Muscle of arm (tissue), 12 donors: ENCODE results near the gene CAPZA2. TPM values are rescaled to one million over a fixed set of nuclear protein-coding genes. Genes with fewer than 3 reads are reported as not detected.
"Not testable (repeated sequence)": the region's sequence is repeated elsewhere in the genome, so short reads cannot be mapped to it uniquely, and the experiment has no call there.

ENCODE experiments used
- DNase-seq: peaks from one replicate; pipeline ENCODE4 v3.0.0-alpha.2; 2013
- polyA plus RNA-seq, 12 donors: library from polyadenylated mRNA; unstranded; fragments of 120-200 nt; gene quantifications; one replicate each; pipeline ENCODE4 v1.2.1, GENCODE V29; 2013; ENCODE audit not compliant: insufficient read length in 12 of 12

Gene CAPZA2
- polyA plus RNA-seq, 12 donors: 123 to 279 (median 227) TPM; not detected in 1

GRCh38 chr7:116910383-116910782 is 48.0 kb downstream of the CAPZA2 start:
- no peak for DNase-seq

DNA sequence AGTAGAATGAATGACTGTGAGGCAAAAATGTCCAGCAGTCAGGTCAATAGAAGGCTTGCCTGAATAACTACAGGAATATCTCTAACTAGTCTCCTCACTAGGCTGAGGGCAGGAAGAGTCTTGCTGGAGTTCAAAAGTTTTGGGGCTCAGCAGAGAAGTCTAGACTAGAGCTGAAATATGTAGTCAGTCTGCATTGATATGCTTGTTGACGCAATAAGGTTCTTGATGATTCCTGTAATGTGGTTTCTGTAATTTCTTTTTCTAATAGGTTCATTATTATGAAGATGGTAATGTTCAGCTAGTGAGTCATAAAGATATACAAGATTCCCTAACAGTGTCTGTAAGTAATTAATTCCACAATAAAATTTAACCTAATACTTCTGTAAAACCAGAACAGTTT is 49.4 kb downstream of the CAPZA2 start:
- no peak for DNase-seq

- no peak for DNase-seq
Measured at GRCh38 chr7:116912269-116912909, 50.0 kb downstream of the CAPZA2 start.

DNA sequence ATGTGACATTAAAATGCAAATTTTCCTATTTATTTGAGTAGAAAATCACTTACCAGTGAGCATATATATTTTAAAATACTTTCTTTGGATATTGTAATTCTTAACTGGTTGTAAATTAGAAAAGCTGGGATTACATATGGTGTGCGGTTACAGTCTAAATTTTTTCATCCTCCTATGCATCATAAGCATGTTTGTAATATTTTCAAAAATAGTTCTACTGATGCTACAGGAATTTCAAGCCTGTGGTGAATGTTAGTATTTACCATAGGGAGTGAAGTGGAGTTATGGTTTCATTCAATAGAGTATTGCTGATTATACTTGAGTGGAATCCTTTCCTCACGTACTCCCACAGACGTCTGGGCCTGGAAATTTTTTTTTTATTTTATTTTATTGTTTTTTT is 56.3 kb downstream of the CAPZA2 start:
- DNase-seq: no peak

DNA sequence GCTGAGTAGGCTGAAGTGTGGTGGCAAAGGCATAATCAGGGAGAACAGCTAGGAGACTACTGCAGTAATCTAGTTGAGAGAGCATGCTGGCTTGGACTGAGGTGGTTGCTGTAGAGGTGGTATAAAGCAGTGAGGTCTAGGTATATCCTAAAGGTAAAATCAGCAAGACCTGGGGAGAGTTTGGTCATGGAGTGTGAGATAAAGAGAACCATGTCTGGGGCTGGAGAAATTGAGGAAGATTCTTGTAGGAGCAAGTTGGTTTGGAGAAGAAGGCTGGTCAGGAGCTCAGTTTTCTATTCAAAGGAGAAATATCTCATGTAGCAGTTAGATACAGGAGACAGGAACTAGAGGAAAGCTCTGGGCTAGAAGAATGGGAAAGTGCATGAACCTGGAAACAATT is 58.0 kb downstream of the CAPZA2 start:
- no peak for DNase-seq

GRCh38 chr7:116922545-116922944 is 60.2 kb downstream of the CAPZA2 start:
- DNase-seq: no peak

DNA sequence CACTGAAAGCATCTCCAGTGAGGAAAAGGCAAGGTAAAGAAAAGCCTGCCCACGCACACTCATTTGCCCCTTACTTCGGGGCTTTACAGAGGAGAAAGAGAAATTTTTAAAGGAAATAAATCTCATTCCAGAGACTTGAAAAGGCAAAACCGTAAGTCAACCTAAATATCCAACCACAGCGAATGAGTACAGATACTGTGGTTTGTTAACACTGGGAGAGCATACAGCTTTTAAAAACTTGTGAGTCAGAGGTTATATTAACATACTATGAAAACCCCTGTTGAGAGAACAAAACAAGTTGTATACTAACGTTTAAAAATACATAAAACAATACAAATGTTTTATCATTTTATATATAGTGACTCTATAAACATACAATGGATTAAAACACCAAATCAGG is 62.4 kb downstream of the CAPZA2 start:
- DNase-seq: no peak

DNA sequence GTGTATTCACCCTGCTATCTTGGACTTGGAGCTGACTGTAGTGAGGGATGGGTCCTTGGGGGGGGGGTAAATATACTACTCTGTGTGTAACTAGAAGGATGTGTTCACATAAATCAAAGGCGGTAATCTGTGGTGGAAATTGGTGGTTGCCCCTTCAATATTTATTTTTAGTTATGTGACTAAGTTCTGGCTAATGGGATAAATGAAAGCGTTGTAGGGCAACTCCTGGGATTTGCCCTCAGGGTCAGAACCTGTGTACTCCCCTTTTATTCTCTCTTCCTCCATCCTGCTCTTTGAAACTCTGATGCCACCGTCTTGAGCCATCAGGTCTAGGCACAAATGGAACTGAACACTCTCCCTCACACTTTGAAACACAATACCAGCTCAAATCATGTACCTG is 66.6 kb downstream of the CAPZA2 start:
- DNase-seq: no peak

DNA sequence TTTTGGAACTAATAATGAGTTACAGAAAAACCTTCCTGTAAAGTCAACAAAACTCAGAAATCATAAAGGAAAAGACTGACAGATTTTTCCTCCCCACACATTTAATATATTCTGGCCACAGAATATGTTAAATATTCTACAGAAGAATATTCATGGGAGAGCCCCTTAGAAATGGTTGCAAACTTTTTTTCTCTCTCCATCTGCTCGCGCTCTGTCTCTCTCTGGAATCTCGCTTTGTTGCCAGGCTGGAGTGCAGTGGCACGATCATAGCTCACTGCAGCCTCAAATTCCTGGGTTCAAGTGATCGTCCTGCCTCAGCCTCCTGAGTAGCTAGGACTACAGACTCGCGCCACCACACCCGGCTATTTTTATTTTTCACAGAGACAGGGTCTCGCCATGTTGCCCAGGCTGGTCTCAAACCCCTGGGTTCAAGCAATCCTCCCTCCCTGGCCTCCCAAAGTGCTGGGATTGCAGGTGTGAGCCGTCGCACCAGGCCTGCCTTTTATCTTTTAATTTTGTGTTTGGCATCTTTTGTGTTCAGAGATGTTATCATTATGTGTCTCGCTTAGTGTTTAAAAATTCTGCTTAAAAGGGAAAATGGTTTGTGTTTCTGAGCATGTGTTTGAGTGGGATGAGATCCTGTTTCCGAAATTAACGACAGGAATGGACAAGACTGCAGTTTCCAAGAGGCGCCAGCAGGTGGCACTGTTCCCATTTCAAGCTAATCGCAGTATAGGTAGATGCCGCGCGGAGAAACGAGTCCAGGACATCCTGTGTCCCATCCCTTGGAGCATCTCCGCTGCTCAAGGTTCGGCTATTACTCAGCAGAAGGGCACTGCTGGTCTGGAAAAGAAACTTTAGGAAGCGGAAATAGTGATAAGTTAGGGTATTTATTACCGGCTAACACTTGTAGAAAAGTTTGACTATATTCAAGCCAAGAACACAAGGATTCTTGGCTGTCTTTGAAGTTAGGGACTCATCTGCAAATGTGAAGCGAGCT is 67.8 kb downstream of the CAPZA2 start:
- peak; percentile 81 for DNase-seq

DNA sequence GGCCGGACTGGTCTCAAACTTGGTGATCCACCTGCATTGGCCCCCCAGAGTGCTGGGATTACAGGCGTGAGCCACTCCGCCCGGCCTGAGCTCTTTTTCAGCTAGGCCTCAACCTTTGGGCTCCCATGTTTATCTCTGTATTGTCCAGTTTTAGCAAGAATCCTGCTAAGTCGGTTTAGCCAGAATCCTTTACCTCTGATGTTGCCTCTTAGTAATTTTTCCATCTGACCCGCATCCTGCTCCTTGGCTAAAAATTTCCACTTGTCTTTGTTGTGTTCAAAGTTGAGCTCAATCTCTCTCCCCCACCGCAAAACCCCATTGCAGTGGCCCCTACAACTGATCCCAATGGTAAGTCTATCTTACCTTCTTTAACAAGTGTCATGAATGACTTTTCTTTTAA is 70.2 kb downstream of the CAPZA2 start:
- DNase-seq: no peak

DNA sequence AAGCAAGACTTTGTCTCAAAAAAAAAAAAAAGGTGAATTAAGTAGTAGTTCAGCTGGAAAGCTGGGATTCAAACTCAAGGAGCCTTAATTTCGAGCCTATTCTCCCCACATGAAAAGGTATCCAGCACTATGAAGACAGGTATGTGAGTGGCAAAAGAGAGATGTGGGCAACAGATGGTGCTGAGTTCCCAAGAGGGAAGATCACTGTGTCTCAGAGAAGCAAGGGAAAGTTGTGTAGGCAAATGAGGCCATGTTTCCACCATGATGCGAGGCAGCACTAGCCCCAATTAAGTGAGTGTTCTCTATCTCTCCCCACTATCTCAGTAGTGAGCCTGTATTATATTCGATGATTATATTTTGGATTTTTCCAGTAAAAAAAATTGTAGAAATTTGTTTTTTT is 71.1 kb downstream of the CAPZA2 start:
- DNase-seq: no peak

DNA sequence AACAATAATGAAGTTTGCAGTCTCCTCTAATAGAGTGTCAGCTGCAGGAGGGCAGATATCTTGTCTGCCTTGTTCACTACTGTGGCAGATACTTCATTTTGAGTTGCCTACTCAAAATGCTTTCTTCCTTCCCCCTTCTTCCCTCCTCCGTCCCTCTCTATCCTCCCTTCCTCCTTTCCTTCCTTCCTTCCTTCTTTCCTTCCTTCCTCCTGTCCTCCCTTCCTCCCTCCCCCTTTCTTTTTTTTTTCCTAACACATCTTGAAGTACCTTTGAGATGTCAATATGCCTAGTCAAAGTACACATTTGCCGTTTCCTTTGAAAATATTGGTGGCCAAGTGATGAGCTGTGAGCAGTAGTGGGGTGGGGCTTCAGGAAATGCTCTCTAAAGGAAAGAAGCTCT is 72.2 kb downstream of the CAPZA2 start:
- DNase-seq: no peak

DNA sequence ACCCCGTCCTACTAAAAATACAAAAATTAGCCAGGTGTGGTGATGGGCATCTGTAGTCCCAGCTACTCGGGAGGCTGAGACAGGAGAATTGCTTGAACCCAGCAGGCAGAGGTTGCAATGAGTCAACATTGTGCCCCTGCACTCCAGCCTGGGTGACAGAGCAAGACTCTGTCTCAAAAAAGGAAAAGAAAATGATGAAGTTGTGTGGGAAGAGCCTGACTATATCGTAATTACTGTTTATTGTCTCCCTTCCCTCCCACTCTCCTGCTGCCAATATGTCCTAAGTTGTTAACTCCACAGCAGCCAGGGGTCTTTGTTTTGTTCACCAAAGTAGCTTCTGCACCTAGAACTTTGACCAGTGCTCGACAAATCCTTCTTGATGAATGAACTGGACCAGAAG is 74.5 kb downstream of the CAPZA2 start:
- not testable (repeated sequence) for DNase-seq

DNA sequence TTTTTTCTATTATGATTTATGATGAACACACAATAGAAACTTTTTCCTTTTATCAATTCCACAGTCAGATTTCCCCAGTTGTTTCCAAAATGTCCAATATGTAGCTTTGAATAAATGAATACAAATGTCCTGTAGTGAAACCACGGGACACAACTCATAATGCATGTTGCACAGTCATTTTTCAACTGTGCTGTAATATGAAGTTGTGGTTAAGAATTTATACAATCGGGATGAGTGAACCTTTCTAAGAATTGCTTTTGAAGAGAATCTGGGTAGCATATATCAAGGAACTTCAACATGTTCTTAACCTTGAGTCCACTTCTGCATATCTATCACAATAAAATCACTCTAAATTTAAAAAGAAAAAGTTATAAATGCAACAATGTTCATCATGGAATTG is 76.3 kb downstream of the CAPZA2 start:
- DNase-seq: no peak

DNA sequence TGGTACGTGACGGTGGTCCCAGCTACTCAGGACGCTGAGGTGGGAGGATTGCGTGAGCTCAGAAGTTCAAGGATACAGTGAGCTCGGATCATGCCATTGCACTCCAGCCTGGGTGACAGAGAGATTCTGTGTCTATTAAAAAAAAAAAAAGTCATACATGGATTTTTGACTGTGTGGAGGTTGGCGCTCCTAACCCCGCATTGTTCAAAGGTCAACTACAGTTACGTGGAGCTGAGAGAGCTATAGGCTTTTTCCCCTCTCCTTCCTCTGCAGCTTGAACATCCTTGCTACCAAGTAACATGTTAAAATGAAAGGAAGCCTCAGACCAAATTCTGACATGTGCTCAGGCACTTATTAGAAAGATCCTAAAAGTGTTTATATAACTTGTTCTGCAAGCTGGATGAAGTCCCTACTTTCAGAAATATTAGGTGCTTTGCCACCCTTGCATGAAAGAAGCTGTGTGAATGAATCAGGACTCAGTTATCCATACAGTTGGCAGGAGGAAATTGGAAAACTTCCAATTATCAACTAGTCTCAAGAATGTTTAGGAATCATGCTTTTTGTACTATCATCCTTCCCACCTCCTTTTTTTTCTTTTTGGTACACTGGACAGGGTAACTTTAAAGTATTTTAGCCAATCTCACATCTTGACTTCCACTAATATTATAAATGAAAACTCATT is 78.4 kb downstream of the CAPZA2 start:
- no peak for DNase-seq

- DNase-seq: no peak
Measured at GRCh38 chr7:116942504-116942903, 80.1 kb downstream of the CAPZA2 start.

DNA sequence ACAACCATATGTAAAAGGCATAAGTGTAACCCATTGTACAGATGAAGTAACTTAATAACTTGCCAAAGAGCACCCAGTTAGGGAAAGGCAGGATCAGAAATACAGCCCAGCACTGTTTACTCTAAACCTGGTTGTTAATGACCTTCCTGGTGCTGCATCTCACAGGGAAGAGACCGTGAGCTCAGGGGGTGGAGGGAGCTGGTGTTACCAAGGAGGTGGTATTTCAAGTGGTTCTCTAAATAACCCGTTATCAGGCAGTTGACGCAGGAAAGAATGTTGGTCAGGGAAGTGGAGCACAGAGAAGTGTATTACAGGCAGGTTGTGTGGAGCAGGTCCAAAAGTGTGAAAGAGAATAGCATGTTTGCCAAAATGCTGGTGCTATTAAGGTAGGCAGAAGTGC is 86.5 kb downstream of the CAPZA2 start:
- no peak for DNase-seq

- no peak for DNase-seq
Measured at GRCh38 chr7:116949941-116950801, 87.8 kb downstream of the CAPZA2 start.

DNA sequence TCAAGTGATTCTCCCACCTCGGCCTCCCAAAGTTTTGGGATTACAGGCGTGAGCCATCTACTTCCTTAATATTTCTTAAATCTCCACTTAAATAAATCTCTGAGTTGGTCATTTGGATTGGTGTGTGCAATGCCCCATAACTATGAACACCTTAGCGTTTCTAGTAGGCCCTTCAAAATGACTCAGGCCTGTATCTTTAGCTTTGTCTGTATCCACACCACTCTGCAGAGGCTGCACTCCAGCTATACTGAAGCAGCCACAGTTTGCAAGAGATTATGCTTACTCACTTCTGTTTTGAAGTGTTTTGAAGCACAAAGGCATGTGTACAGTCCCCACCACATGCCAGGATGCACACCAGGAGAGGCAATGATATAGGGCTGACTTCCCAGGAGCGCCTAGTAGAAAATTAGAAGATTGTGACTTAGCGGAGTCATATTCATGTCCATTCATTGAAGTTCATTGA is 88.5 kb downstream of the CAPZA2 start:
- DNase-seq: no peak

GRCh38 chr7:116951366-116952292 is 89.2 kb downstream of the CAPZA2 start:
- no peak for DNase-seq
